HEK293 (cell line): Measurements from ENCODE around the gene DKKL1.

Source experiments
- FEZF1 ChIP-seq: fragments of 450-650 bp; formaldehyde crosslinking; IDR thresholded peaks from 2 replicates; pipeline ENCODE4 v1.5.1; 2016; ENCODE audit warnings: missing biosample characterization, missing genetic modification characterization
- SCRT1 ChIP-seq: fragments of 450-650 bp; formaldehyde crosslinking; IDR thresholded peaks from 2 replicates; pipeline ENCODE4 v1.5.1; 2016; ENCODE audit warnings: missing biosample characterization, missing genetic modification characterization, borderline replicate concordance
- SP2 ChIP-seq: fragments of 450-650 bp; formaldehyde crosslinking; IDR thresholded peaks from 2 replicates; pipeline ENCODE4 v1.5.1; 2016; ENCODE audit warnings: missing biosample characterization, missing genetic modification characterization
- SP7 ChIP-seq: fragments of 450-650 bp; formaldehyde crosslinking; IDR thresholded peaks from 2 replicates; pipeline ENCODE4 v1.5.1; 2016; ENCODE audit warnings: missing biosample characterization, missing genetic modification characterization
- YY1 ChIP-seq: fragments of 450-650 bp; formaldehyde crosslinking; IDR thresholded peaks from 2 replicates; pipeline ENCODE4 v1.5.1; 2018; ENCODE audit warnings: missing biosample characterization, missing genetic modification characterization
- ZBTB17 ChIP-seq: fragments of 450-650 bp; formaldehyde crosslinking; IDR thresholded peaks from 2 replicates; pipeline ENCODE4 v1.5.1; 2016; ENCODE audit warnings: missing biosample characterization, missing genetic modification characterization
- ZNF121 ChIP-seq: fragments of 450-650 bp; formaldehyde crosslinking; IDR thresholded peaks from 2 replicates; pipeline ENCODE4 v1.5.1; 2016; ENCODE audit warnings: missing biosample characterization, missing genetic modification characterization
- ZNF133 ChIP-seq: fragments of 450-650 bp; formaldehyde crosslinking; IDR thresholded peaks from 2 replicates; pipeline ENCODE4 v1.5.1; 2016; ENCODE audit warnings: missing biosample characterization, missing genetic modification characterization
- ZNF202 ChIP-seq: fragments of 450-650 bp; formaldehyde crosslinking; IDR thresholded peaks from 2 replicates; pipeline ENCODE4 v1.5.1; 2016; ENCODE audit warnings: missing biosample characterization, missing genetic modification characterization, borderline replicate concordance
- ZNF24 ChIP-seq: fragments of 450-650 bp; formaldehyde crosslinking; IDR thresholded peaks from 2 replicates; pipeline ENCODE4 v1.5.1; 2016; ENCODE audit warnings: missing biosample characterization, missing genetic modification characterization
- ZNF266 ChIP-seq: fragments of 450-650 bp; formaldehyde crosslinking; IDR thresholded peaks from 2 replicates; pipeline ENCODE4 v1.5.1; 2016; ENCODE audit warnings: missing biosample characterization, missing genetic modification characterization, low read depth
- ZNF350 ChIP-seq: fragments of 450-650 bp; formaldehyde crosslinking; IDR thresholded peaks from 2 replicates; pipeline ENCODE4 v1.5.0; 2017; ENCODE audit warnings: missing biosample characterization, mild to moderate bottlenecking, missing genetic modification characterization
- ZNF37A ChIP-seq: fragments of 450-650 bp; IDR thresholded peaks from 2 replicates; pipeline ENCODE4 v1.5.1; 2018; ENCODE audit warnings: missing biosample characterization, missing genetic modification characterization
- ZNF423 ChIP-seq: fragments of 450-650 bp; formaldehyde crosslinking; IDR thresholded peaks from 2 replicates; pipeline ENCODE4 v1.5.1; 2016; ENCODE audit warnings: missing biosample characterization, missing genetic modification characterization
- ZNF654 ChIP-seq: fragments of 450-650 bp; formaldehyde crosslinking; IDR thresholded peaks from 2 replicates; pipeline ENCODE4 v1.5.1; 2016; ENCODE audit warnings: low read depth, missing biosample characterization, missing genetic modification characterization
- ZSCAN23 ChIP-seq: fragments of 450-650 bp; formaldehyde crosslinking; IDR thresholded peaks from 2 replicates; pipeline ENCODE4 v1.5.1; 2016; ENCODE audit warnings: missing biosample characterization, missing genetic modification characterization
- TF ChIP-seq, protein P1 (sequence below): fragments of 450-650 bp; formaldehyde crosslinking; IDR thresholded peaks from 2 replicates; pipeline ENCODE4 v1.5.1; 2017; ENCODE audit warnings: missing biosample characterization, missing genetic modification characterization
- TF ChIP-seq, protein P2 (sequence below): fragments of 450-650 bp; formaldehyde crosslinking; IDR thresholded peaks from 2 replicates; pipeline ENCODE4 v1.5.1; 2016; ENCODE audit warnings: missing biosample characterization, missing genetic modification characterization
- TF ChIP-seq, protein P3 (sequence below): fragments of 450-650 bp; formaldehyde crosslinking; IDR thresholded peaks from 2 replicates; pipeline ENCODE4 v1.5.1; 2017; ENCODE audit warnings: missing biosample characterization, missing genetic modification characterization
- TF ChIP-seq, protein P4 (sequence below): fragments of 450-650 bp; formaldehyde crosslinking; IDR thresholded peaks from 2 replicates; pipeline ENCODE4 v1.5.1; 2016; ENCODE audit warnings: missing biosample characterization, missing genetic modification characterization
- TF ChIP-seq, protein P5 (sequence below): fragments of 450-650 bp; formaldehyde crosslinking; IDR thresholded peaks from 2 replicates; pipeline ENCODE4 v1.5.1; 2017; ENCODE audit warnings: missing biosample characterization, missing genetic modification characterization
- TF ChIP-seq, protein P6 (sequence below): fragments of 450-650 bp; formaldehyde crosslinking; IDR thresholded peaks from 2 replicates; pipeline ENCODE4 v1.5.1; 2016; ENCODE audit warnings: missing biosample characterization, missing genetic modification characterization
- TF ChIP-seq, protein P7 (sequence below): fragments of 450-650 bp; formaldehyde crosslinking; IDR thresholded peaks from 2 replicates; pipeline ENCODE4 v1.5.0; 2017; ENCODE audit warnings: missing biosample characterization, missing genetic modification characterization, borderline replicate concordance

Gene DKKL1

DNA sequence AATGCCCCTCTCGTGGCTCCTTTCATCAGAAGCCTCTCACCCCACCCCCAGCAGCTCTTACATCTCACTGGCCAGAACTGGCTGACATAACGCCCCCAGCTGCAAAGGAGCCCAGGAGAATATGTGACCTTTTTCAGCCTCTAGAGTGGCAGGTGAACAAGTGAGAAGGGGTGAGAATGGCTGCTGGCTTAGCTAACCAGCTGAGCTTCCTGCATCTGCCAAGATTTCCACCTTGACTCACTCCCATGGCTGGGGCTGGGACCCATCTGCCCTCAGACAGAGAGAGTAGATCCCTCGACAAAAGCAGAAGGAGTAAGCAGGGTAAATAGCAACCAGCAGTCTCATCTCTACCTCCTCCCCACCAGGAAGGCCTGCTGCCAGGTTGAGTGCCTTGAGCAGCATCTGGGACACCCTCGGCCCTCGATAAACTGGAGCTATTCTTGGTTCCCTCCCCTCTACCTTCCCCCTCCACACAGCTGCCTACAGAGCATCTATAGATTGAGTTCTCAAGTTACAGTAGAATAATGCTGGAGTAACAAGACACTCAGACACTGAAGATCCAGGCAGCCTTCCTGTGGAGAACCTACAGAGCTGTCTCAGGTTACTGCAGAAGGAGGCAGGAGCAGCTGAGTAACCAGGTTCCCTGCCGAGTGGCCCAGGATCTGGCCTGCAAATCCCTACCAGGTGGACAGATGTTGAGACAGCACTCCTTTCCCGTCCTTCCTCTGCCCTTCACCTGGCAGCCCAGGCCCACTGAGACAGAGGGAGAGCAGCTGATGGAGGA lies 39.9 kb downstream of the DKKL1 start (continued):
- TF ChIP-seq, protein P1, sequence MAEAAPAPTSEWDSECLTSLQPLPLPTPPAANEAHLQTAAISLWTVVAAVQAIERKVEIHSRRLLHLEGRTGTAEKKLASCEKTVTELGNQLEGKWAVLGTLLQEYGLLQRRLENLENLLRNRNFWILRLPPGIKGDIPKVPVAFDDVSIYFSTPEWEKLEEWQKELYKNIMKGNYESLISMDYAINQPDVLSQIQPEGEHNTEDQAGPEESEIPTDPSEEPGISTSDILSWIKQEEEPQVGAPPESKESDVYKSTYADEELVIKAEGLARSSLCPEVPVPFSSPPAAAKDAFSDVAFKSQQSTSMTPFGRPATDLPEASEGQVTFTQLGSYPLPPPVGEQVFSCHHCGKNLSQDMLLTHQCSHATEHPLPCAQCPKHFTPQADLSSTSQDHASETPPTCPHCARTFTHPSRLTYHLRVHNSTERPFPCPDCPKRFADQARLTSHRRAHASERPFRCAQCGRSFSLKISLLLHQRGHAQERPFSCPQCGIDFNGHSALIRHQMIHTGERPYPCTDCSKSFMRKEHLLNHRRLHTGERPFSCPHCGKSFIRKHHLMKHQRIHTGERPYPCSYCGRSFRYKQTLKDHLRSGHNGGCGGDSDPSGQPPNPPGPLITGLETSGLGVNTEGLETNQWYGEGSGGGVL (tag by site-specific recombination): peak; percentile 99
- TF ChIP-seq ZNF423 (tag by site-specific recombination) (no peak), ZNF654 (tag by site-specific recombination) (no peak), SCRT1 (no peak), ZNF121 (tag by site-specific recombination) (no peak), ZNF37A (tag by site-specific recombination) (no peak), ZNF202 (no peak), SP2 (tag by site-specific recombination) (peak; percentile 14; the same call in 1 of the 2 replicates), ZBTB17 (tag by site-specific recombination) (peak; percentile 99), ZSCAN23 (tag by site-specific recombination) (no peak), ZNF133 (no peak), ZNF350 (no peak), ZNF266 (tag by site-specific recombination) (no peak), FEZF1 (tag by site-specific recombination) (peak; percentile 32), YY1 (tag by site-specific recombination) (no peak), SP7 (peak; percentile 87), ZNF24 (tag by site-specific recombination) (0 out of 2 replicates have a peak, but pooled peaks have one; percentile 48)
- TF ChIP-seq, protein P2, sequence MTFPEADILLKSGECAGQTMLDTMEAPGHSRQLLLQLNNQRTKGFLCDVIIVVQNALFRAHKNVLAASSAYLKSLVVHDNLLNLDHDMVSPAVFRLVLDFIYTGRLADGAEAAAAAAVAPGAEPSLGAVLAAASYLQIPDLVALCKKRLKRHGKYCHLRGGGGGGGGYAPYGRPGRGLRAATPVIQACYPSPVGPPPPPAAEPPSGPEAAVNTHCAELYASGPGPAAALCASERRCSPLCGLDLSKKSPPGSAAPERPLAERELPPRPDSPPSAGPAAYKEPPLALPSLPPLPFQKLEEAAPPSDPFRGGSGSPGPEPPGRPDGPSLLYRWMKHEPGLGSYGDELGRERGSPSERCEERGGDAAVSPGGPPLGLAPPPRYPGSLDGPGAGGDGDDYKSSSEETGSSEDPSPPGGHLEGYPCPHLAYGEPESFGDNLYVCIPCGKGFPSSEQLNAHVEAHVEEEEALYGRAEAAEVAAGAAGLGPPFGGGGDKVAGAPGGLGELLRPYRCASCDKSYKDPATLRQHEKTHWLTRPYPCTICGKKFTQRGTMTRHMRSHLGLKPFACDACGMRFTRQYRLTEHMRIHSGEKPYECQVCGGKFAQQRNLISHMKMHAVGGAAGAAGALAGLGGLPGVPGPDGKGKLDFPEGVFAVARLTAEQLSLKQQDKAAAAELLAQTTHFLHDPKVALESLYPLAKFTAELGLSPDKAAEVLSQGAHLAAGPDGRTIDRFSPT (tag by site-specific recombination): peak; percentile 72; the same call in 1 of the 2 replicates
- TF ChIP-seq, protein P3, sequence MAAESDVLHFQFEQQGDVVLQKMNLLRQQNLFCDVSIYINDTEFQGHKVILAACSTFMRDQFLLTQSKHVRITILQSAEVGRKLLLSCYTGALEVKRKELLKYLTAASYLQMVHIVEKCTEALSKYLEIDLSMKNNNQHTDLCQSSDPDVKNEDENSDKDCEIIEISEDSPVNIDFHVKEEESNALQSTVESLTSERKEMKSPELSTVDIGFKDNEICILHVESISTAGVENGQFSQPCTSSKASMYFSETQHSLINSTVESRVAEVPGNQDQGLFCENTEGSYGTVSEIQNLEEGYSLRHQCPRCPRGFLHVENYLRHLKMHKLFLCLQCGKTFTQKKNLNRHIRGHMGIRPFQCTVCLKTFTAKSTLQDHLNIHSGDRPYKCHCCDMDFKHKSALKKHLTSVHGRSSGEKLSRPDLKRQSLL (tag by site-specific recombination): peak; percentile 91
- TF ChIP-seq, protein P4, sequence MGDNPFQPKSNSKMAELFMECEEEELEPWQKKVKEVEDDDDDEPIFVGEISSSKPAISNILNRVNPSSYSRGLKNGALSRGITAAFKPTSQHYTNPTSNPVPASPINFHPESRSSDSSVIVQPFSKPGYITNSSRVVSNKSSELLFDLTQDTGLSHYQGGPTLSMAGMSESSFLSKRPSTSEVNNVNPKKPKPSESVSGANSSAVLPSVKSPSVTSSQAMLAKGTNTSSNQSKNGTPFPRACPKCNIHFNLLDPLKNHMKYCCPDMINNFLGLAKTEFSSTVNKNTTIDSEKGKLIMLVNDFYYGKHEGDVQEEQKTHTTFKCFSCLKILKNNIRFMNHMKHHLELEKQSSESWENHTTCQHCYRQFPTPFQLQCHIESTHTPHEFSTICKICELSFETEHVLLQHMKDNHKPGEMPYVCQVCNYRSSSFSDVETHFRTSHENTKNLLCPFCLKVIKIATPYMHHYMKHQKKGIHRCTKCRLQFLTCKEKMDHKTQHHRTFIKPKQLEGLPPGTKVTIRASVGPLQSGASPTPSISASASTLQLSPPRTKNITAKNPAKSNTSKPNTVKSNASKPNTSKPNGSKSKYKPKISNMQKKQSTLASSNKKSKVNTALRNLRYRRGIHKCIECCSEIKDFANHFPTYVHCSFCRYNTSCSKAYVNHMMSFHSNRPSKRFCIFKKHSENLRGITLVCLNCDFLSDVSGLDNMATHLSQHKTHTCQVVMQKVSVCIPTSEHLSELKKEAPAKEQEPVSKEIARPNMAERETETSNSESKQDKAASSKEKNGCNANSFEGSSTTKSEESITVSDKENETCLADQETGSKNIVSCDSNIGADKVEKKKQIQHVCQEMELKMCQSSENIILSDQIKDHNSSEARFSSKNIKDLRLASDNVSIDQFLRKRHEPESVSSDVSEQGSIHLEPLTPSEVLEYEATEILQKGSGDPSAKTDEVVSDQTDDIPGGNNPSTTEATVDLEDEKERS (tag by site-specific recombination): no peak; the same call in 1 of the 2 replicates
- TF ChIP-seq, protein P5, sequence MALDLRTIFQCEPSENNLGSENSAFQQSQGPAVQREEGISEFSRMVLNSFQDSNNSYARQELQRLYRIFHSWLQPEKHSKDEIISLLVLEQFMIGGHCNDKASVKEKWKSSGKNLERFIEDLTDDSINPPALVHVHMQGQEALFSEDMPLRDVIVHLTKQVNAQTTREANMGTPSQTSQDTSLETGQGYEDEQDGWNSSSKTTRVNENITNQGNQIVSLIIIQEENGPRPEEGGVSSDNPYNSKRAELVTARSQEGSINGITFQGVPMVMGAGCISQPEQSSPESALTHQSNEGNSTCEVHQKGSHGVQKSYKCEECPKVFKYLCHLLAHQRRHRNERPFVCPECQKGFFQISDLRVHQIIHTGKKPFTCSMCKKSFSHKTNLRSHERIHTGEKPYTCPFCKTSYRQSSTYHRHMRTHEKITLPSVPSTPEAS (tag by site-specific recombination): no peak
- TF ChIP-seq, protein P6, sequence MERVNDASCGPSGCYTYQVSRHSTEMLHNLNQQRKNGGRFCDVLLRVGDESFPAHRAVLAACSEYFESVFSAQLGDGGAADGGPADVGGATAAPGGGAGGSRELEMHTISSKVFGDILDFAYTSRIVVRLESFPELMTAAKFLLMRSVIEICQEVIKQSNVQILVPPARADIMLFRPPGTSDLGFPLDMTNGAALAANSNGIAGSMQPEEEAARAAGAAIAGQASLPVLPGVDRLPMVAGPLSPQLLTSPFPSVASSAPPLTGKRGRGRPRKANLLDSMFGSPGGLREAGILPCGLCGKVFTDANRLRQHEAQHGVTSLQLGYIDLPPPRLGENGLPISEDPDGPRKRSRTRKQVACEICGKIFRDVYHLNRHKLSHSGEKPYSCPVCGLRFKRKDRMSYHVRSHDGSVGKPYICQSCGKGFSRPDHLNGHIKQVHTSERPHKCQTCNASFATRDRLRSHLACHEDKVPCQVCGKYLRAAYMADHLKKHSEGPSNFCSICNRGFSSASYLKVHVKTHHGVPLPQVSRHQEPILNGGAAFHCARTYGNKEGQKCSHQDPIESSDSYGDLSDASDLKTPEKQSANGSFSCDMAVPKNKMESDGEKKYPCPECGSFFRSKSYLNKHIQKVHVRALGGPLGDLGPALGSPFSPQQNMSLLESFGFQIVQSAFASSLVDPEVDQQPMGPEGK (tag by site-specific recombination): peak; percentile 85
- TF ChIP-seq, protein P7, sequence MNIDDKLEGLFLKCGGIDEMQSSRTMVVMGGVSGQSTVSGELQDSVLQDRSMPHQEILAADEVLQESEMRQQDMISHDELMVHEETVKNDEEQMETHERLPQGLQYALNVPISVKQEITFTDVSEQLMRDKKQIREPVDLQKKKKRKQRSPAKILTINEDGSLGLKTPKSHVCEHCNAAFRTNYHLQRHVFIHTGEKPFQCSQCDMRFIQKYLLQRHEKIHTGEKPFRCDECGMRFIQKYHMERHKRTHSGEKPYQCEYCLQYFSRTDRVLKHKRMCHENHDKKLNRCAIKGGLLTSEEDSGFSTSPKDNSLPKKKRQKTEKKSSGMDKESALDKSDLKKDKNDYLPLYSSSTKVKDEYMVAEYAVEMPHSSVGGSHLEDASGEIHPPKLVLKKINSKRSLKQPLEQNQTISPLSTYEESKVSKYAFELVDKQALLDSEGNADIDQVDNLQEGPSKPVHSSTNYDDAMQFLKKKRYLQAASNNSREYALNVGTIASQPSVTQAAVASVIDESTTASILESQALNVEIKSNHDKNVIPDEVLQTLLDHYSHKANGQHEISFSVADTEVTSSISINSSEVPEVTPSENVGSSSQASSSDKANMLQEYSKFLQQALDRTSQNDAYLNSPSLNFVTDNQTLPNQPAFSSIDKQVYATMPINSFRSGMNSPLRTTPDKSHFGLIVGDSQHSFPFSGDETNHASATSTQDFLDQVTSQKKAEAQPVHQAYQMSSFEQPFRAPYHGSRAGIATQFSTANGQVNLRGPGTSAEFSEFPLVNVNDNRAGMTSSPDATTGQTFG (tag by site-specific recombination): no peak
